Neural cell (in vitro differentiated cells): ENCODE measurements around the gene HCFC1. TPM values are rescaled to one million over a fixed set of nuclear protein-coding genes. Genes with fewer than 3 reads are reported as not detected.

Experiments
- H2AFZ ChIP-seq: fragments of 200-600, 300-800 bp; sonication (generic), shearing (Covaris generic); 2 replicates; pipeline ENCODE4 v1.6.0; 2014; ENCODE audit warnings: low read depth, mild to moderate bottlenecking, antibody characterized with exemption, low read length, moderate library complexity
- H3F3A ChIP-seq: fragments of 200-600 bp; shearing (Covaris generic); 2 replicates; pipeline ENCODE4 v1.6.1; 2016; ENCODE audit warnings: mild to moderate bottlenecking, moderate library complexity, mixed read lengths, antibody characterized with exemption, low read length; ENCODE audit not compliant: insufficient read depth, poor library complexity, severe bottlenecking
- H3K27ac ChIP-seq: fragments of 200-600, 300-800 bp; sonication (generic), shearing (Covaris generic); 2 replicates; pipeline ENCODE4 v1.5.1; 2014; ENCODE audit warnings: mild to moderate bottlenecking, low read length, moderate library complexity
- H3K27me3 ChIP-seq: fragments of 300-800, 200-600 bp; sonication (generic), shearing (Covaris generic); 2 replicates; pipeline ENCODE4 v1.6.0; 2014; ENCODE audit warnings: mild to moderate bottlenecking, low read depth, low read length, moderate library complexity; ENCODE audit not compliant: insufficient read depth
- H3K36me3 ChIP-seq: fragments of 300-800, 200-600 bp; sonication (generic), shearing (Covaris generic); 2 replicates; pipeline ENCODE4 v1.5.1; 2014; ENCODE audit warnings: mild to moderate bottlenecking, antibody characterized with exemption, low read length, moderate library complexity; ENCODE audit not compliant: insufficient read depth
- H3K4me2 ChIP-seq: fragments of 300-800, 200-600 bp; sonication (generic), shearing (Covaris generic); 2 replicates; pipeline ENCODE4 v1.6.0; 2014; ENCODE audit warnings: mild to moderate bottlenecking, low read length
- H3K4me3 ChIP-seq: fragments of 300-800, 200-600 bp; sonication (generic), shearing (Covaris generic); 2 replicates; pipeline ENCODE4 v1.5.1; 2014; ENCODE audit warnings: mild to moderate bottlenecking, low read length, moderate library complexity
- H3K79me2 ChIP-seq: fragments of 200-600 bp; shearing (Covaris generic); replicated peaks from 2 replicates; pipeline ENCODE4 v1.6.0; 2014; ENCODE audit warnings: mild to moderate bottlenecking, low read length, moderate library complexity; ENCODE audit not compliant: insufficient read depth
- H3K9ac ChIP-seq: fragments of 300-800, 200-600 bp; sonication (generic), shearing (Covaris generic); 2 replicates; pipeline ENCODE4 v1.6.1; 2016; ENCODE audit warnings: mild to moderate bottlenecking, low read length, mixed read lengths
- H3K9me2 ChIP-seq: fragments of 200-600 bp; shearing (Covaris generic); 2 replicates; pipeline ENCODE4 v1.6.1; 2016; ENCODE audit warnings: mild to moderate bottlenecking, low read length, mixed read lengths; ENCODE audit not compliant: insufficient read depth
- H3K9me3 ChIP-seq: fragments of 200-600, 300-800 bp; sonication (generic), shearing (Covaris generic); 2 replicates; pipeline ENCODE4 v1.6.1; 2016; ENCODE audit warnings: mild to moderate bottlenecking, mixed run types, low read length, moderate library complexity, mixed read lengths
- H4K20me1 ChIP-seq: fragments of 200-600 bp; shearing (Covaris generic); 2 replicates; pipeline ENCODE4 v1.6.1; 2016; ENCODE audit warnings: mild to moderate bottlenecking, mixed run types; ENCODE audit not compliant: insufficient read depth
- CTCF ChIP-seq: fragments of 450-650 bp; IDR thresholded peaks from 2 replicates; pipeline ENCODE4 v1.5.1; 2014; ENCODE audit warnings: antibody characterized with exemption, mild to moderate bottlenecking, moderate library complexity; ENCODE audit not compliant: poor library complexity, severe bottlenecking
- EP300 ChIP-seq: fragments of 450-650 bp; conservative IDR thresholded peaks from 2 replicates; pipeline ENCODE4 v1.6.1; 2014; ENCODE audit warnings: antibody characterized with exemption, mild to moderate bottlenecking, moderate library complexity; ENCODE audit not compliant: poor library complexity, severe bottlenecking
- EZH2 ChIP-seq: fragments of 200-600, 300-800 bp; shearing (Covaris generic), sonication (generic); IDR thresholded peaks from 2 replicates; pipeline ENCODE4 v1.6.1; 2014; ENCODE audit warnings: antibody characterized with exemption, low read length, borderline replicate concordance, mild to moderate bottlenecking; ENCODE audit not compliant: insufficient read depth, poor library complexity, severe bottlenecking
- MXI1 ChIP-seq: fragments of 450-650 bp; conservative IDR thresholded peaks from 2 replicates; pipeline ENCODE4 v1.6.1; 2014; ENCODE audit warnings: antibody characterized with exemption, mild to moderate bottlenecking; ENCODE audit not compliant: poor library complexity, severe bottlenecking
- POLR2AphosphoS5 ChIP-seq: IDR thresholded peaks from 2 replicates; pipeline ENCODE4 v1.6.1; 2012
- RAD21 ChIP-seq: fragments of 450-650 bp; conservative IDR thresholded peaks from 2 replicates; pipeline ENCODE4 v1.6.1; 2014; ENCODE audit warnings: antibody characterized with exemption, mild to moderate bottlenecking, moderate library complexity
- REST ChIP-seq: IDR thresholded peaks from 2 replicates; pipeline ENCODE4 v1.6.1; 2012; ENCODE audit warnings: borderline replicate concordance
- SMC3 ChIP-seq: fragments of 450-650 bp; conservative IDR thresholded peaks from 2 replicates; pipeline ENCODE4 v1.6.1; 2014; ENCODE audit warnings: antibody characterized with exemption, mild to moderate bottlenecking, moderate library complexity; ENCODE audit not compliant: poor library complexity
- TAF1 ChIP-seq: IDR thresholded peaks from 2 replicates; pipeline ENCODE4 v1.6.1; 2012; ENCODE audit warnings: low read depth
- polyA plus RNA-seq: library from polyadenylated mRNA; depleted of rRNA; stranded (reverse); fragments of >200 nt; gene quantifications from 2 replicates; pipeline ENCODE4 v1.2.3, GENCODE V29; 2014

The HCFC1 gene
- polyA plus RNA-seq, 1 donor from 2014 or later = 7.3 TPM

GRCh38 chrX:153983321-153983801 is 11.7 kb upstream of the HCFC1 start:
- no peak overlapping the region for H3K4me3 ChIP-seq
- no peak overlapping the region for H2AFZ ChIP-seq
- TF ChIP-seq EZH2 (no peak), TAF1 (no peak), REST (no peak), MXI1 (no peak), RAD21 (no peak), POLR2AphosphoS5 (no peak), CTCF (no peak), EP300 (no peak), SMC3 (no peak)
- no peaks in the 10 kb centered on the region for H3K9me3 ChIP-seq
- H3K9ac ChIP-seq = no peak overlapping the region
- no peaks in the 10 kb centered on the region for H3K36me3 ChIP-seq
- no peaks in the 10 kb centered on the region for H3K9me2 ChIP-seq
- H3K27ac ChIP-seq = no peak overlapping the region
- no peaks in the 10 kb centered on the region for H3F3A ChIP-seq
- H4K20me1 ChIP-seq = no peaks in the 10 kb centered on the region
- H3K4me2 ChIP-seq = no peak overlapping the region
- H3K27me3 ChIP-seq = no peaks in the 10 kb centered on the region
- no peaks in the 10 kb centered on the region for H3K79me2 ChIP-seq

- Histone ChIP-seq H3K27ac (no peak overlapping the region), H3K9me2 (no peaks in the 10 kb centered on the region), H3F3A (no peaks in the 10 kb centered on the region), H3K4me3 (no peak overlapping the region), H3K27me3 (no peaks in the 10 kb centered on the region), H3K79me2 (no peaks in the 10 kb centered on the region), H3K9me3 (no peaks in the 10 kb centered on the region), H3K36me3 (no peaks in the 10 kb centered on the region), H3K9ac (no peak overlapping the region), H2AFZ (no peak overlapping the region), H4K20me1 (no peaks in the 10 kb centered on the region), H3K4me2 (no peak overlapping the region)
- TF ChIP-seq POLR2AphosphoS5 (no peak), CTCF (no peak), MXI1 (no peak), EZH2 (no peak), RAD21 (no peak), TAF1 (no peak), SMC3 (no peak), REST (no peak), EP300 (no peak)
These were observed 10.3 kb upstream of the HCFC1 start for GRCh38 chrX:153981771-153982533.
